Thymus (tissue), 11 donors: ENCODE data around the gene ULK4. TPM values are rescaled to one million over a fixed set of nuclear protein-coding genes. Genes with fewer than 3 reads are reported as not detected.
"Not testable (repeated sequence)": the region's sequence is repeated elsewhere in the genome, so short reads cannot be mapped to it uniquely, and the experiment has no call there.

ENCODE experiments used
- DNase-seq, 9 donors: peaks; one replicate each; pipeline ENCODE4 v3.0.0-alpha.2; 2013; ENCODE audit warnings: low spot score in 9 of 9, low read depth in 6 of 9, missing footprints in 1 of 9
- H3K27ac ChIP-seq, 2 donors: one replicate each; pipeline ENCODE4 v1.5.1; 2013; ENCODE audit warnings: control low read depth in 1 of 2, low read depth in 1 of 2, low read length in 1 of 2, mild to moderate bottlenecking in 1 of 2, moderate library complexity in 1 of 2
- H3K27me3 ChIP-seq, 2 donors: one replicate each; pipeline ENCODE4 v1.5.1; 2013; ENCODE audit warnings: low read length in 1 of 2; ENCODE audit not compliant: control insufficient read depth in 2 of 2, insufficient read depth in 1 of 2
- H3K36me3 ChIP-seq, 2 donors: one replicate each; pipeline ENCODE4 v1.5.1; 2013; ENCODE audit warnings: low read length in 1 of 2, mild to moderate bottlenecking in 1 of 2, moderate library complexity in 1 of 2; ENCODE audit not compliant: control insufficient read depth in 2 of 2, insufficient read depth in 2 of 2
- H3K4me1 ChIP-seq, 2 donors: one replicate each; pipeline ENCODE4 v1.5.1; 2013; ENCODE audit warnings: low read length in 2 of 2; ENCODE audit not compliant: control insufficient read depth in 2 of 2, insufficient read depth in 2 of 2
- H3K4me3 ChIP-seq, 2 donors: one replicate each; pipeline ENCODE4 v1.5.1; 2013; ENCODE audit warnings: low read length in 2 of 2, control low read depth in 1 of 2, mild to moderate bottlenecking in 1 of 2
- H3K9me3 ChIP-seq, 2 donors: one replicate each; pipeline ENCODE4 v1.5.1; 2013; ENCODE audit warnings: low read length in 1 of 2, mild to moderate bottlenecking in 1 of 2; ENCODE audit not compliant: control insufficient read depth in 2 of 2, insufficient read depth in 1 of 2
- WGBS: extraction: QIAGEN DNeasy Blood & Tissue Kit; methylation state at CpG from one replicate; pipeline ENCODE4 v1.1.7; 2013; 5-methylcytosine and 5-hydroxymethylcytosine counted together
- polyA plus RNA-seq: library from polyadenylated mRNA; stranded (reverse); fragments of 200-250 nt; gene quantifications from one replicate; pipeline ENCODE4 v1.2.3, GENCODE V29; 2013
- total RNA-seq: library from RNA; stranded (reverse); fragments of 120-200 nt; gene quantifications from one replicate; pipeline ENCODE4 v1.2.4, GENCODE V29; 2013
- donor health status: healthy.

ULK4 gene
- total and polyA plus RNA-seq, 2 donors: 3.4 to 6.3 TPM

GRCh38 chr3:41424543-41425300, 537.2 kb downstream of the ULK4 start:
- Histone ChIP-seq H3K27ac (no peak overlapping the region), H3K9me3 (no peaks in the 10 kb centered on the region), H3K27me3 (peaks cover 0 to 5% of the 10 kb centered on the region in 2 donors), H3K4me1 (peaks cover 0 to 5% of the 10 kb centered on the region in 2 donors), H3K4me3 (no peak overlapping the region), H3K36me3 (no peaks in the 10 kb centered on the region)
- WGBS: 37% methylated on average over 4 of the region's 4 CpGs
- peak in 4 of 9 donors; percentile 3 to 51 (median 8) for DNase-seq

GRCh38 chr3:41419809-41420208, 542.1 kb downstream of the ULK4 start:
- Histone ChIP-seq H3K36me3 (no peaks in the 10 kb centered on the region), H3K27ac (no peak overlapping the region), H3K27me3 (peaks cover 0 to 5% of the 10 kb centered on the region in 2 donors), H3K4me1 (peaks cover 0 to 5% of the 10 kb centered on the region in 2 donors), H3K4me3 (no peak overlapping the region), H3K9me3 (no peaks in the 10 kb centered on the region)
- 25% methylated on average over 5 of the region's 5 CpGs for WGBS
- no peak for DNase-seq

GRCh38 chr3:41418961-41419691, 542.8 kb downstream of the ULK4 start:
- H3K4me1 ChIP-seq: no peaks in the 10 kb centered on the region
- WGBS: 66% methylated on average over 7 of the region's 7 CpGs
- H3K27me3 ChIP-seq: peaks cover 0 to 5% of the 10 kb centered on the region in 2 donors
- no peak overlapping the region for H3K4me3 ChIP-seq
- no peak overlapping the region for H3K27ac ChIP-seq
- H3K9me3 ChIP-seq: no peaks in the 10 kb centered on the region
- peak in 1 of 9 donors; percentile 2 for DNase-seq
- H3K36me3 ChIP-seq: no peaks in the 10 kb centered on the region

DNA sequence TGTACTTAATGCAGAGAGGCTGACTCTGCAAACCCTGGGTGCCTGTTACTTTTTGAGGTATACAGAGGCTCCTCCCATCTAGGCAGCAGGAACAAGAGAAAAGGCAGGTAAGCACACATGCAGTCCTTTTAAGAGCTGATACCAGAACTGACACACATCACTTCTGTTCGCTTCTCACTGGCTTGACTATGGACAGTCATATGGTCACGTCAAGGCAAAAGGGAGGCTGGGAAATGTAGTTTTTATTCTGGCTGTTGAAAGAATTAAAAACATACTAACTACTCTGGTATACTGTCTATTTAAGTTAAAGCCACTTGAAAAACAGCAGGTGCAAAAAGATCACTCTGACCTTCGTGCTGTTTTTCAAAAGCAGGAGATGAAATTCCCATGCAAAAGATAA, 544.3 kb downstream of the ULK4 start:
- Histone ChIP-seq H3K4me3 (no peak overlapping the region), H3K4me1 (no peaks in the 10 kb centered on the region), H3K27me3 (no peaks in the 10 kb centered on the region), H3K9me3 (no peaks in the 10 kb centered on the region), H3K36me3 (no peaks in the 10 kb centered on the region), H3K27ac (no peak overlapping the region)
- WGBS: 92% methylated on average over 3 of the region's 3 CpGs
- DNase-seq: no peak

DNA sequence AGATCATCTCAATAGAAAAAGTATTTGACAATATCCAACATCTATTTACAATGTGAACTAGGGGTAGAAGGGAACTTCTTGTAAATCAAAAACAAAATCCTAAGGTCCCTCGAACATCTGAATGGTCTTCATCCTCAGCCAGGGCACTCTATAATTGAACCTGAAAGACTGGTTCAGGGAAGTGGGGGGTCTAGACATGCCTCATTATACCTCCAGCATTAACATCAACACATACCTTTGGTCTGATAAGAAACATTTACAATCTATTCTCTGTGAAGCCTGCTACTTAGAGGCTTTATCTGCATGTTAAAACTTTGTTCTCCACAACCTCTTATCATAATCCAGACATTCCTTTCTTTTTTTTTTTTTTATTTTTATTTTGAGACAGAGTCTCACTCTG, 550.8 kb downstream of the ULK4 start:
- H3K4me1 ChIP-seq: no peaks in the 10 kb centered on the region
- DNase-seq: no peak
- 94% methylated on average over 1 of the region's 1 CpG for WGBS
- no peak overlapping the region for H3K4me3 ChIP-seq
- H3K27me3 ChIP-seq: no peaks in the 10 kb centered on the region
- H3K9me3 ChIP-seq: no peaks in the 10 kb centered on the region
- H3K36me3 ChIP-seq: no peaks in the 10 kb centered on the region
- H3K27ac ChIP-seq: no peak overlapping the region

GRCh38 chr3:41405466-41405865, 556.4 kb downstream of the ULK4 start:
- no peak for DNase-seq
- Histone ChIP-seq H3K4me3 (no peak overlapping the region), H3K4me1 (no peaks in the 10 kb centered on the region), H3K27ac (no peak overlapping the region), H3K9me3 (no peaks in the 10 kb centered on the region), H3K27me3 (no peaks in the 10 kb centered on the region), H3K36me3 (no peaks in the 10 kb centered on the region)
- 76% methylated on average over 2 of the region's 2 CpGs for WGBS

- Histone ChIP-seq H3K27me3 (no peaks in the 10 kb centered on the region), H3K36me3 (no peaks in the 10 kb centered on the region), H3K27ac (no peak overlapping the region), H3K4me3 (no peak overlapping the region), H3K4me1 (no peaks in the 10 kb centered on the region), H3K9me3 (no peaks in the 10 kb centered on the region)
- WGBS: 96% methylated on average over 1 of the region's 1 CpG
- DNase-seq: no peak
These were observed 557.3 kb downstream of the ULK4 start for GRCh38 chr3:41404582-41404981.

DNA sequence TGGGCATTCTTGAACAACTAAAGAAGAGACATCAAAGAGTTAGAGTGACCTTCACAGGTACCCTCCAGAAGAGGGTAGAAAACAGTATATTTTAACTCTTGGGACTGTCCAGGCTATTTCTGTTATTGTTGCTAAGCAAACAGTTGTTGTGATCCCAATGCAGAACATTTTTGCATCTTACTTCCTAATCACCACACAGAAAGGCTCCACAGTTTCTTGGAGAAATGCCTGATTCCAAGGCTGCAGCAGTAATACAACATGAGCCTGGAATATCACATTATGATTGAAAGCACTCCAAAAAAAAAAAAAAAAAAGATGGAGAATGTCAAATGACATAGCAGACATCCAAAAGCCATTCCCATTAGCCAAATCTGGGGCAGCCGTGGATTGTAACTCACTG, 567.0 kb downstream of the ULK4 start:
- H3K4me1 ChIP-seq: no peaks in the 10 kb centered on the region
- WGBS: 95% methylated on average over 1 of the region's 1 CpG
- no peak for DNase-seq
- no peak overlapping the region for H3K27ac ChIP-seq
- no peaks in the 10 kb centered on the region for H3K9me3 ChIP-seq
- no peaks in the 10 kb centered on the region for H3K36me3 ChIP-seq
- H3K4me3 ChIP-seq: no peak overlapping the region
- no peaks in the 10 kb centered on the region for H3K27me3 ChIP-seq

- not testable (repeated sequence) for H3K27me3 ChIP-seq, H3K9me3 ChIP-seq, H3K4me1 ChIP-seq, DNase-seq, H3K4me3 ChIP-seq, H3K36me3 ChIP-seq, H3K27ac ChIP-seq
- WGBS: 91% methylated on average over 11 of the region's 11 CpGs
These were observed 591.0 kb downstream of the ULK4 start for GRCh38 chr3:41370765-41371535.
